H1 (cell line): ENCODE data around the gene IFT122. TPM values are rescaled to one million over a fixed set of nuclear protein-coding genes. Genes with fewer than 3 reads are reported as not detected.

Experiments
- CTCF ChIA-PET: fragments of 300-600 bp; sonication (Branson Sonifier 250); formaldehyde crosslinking; loops from one replicate; lab custom pipeline; 2021; ENCODE audit not compliant: partially characterized antibody; lab: Charles Lee
- POLR2A ChIA-PET: fragments of 300-600 bp; sonication (Branson Sonifier 250); formaldehyde crosslinking; loops from one replicate; lab custom pipeline; 2021; ENCODE audit warnings: inconsistent platforms; ENCODE audit not compliant: partially characterized antibody; lab: Charles Lee
- DNase-seq, 2 experiments: peaks; one replicate each; pipeline versions ENCODE4 v3.0.0 to v3.0.0-alpha.2; 2010 to 2022; ENCODE audit warnings: low spot score in 2 of 2, low read depth in 1 of 2, mixed read lengths in 1 of 2
- FAIRE-seq: peaks from 2 replicates; lab custom pipeline; 2011; peaks lifted over from hg19 to GRCh38; lab: Jason Lieb, UNC
- H2AFZ ChIP-seq: 2 replicates; pipeline ENCODE4 v1.8.1; 2012; ENCODE audit warnings: low read length, inconsistent platforms
- H2AK5ac ChIP-seq: 2 replicates; pipeline ENCODE4 v1.6.1; 2013; ENCODE audit warnings: low read depth, low read length
- H2BK120ac ChIP-seq: replicated peaks from 2 replicates; pipeline ENCODE3; 2013; ENCODE audit warnings: low read depth, low read length, inconsistent platforms
- H2BK12ac ChIP-seq: 2 replicates; pipeline ENCODE4 v1.6.1; 2013; ENCODE audit warnings: low read depth, low read length
- H2BK15ac ChIP-seq: 2 replicates; pipeline ENCODE4 v1.6.1; 2013; ENCODE audit warnings: low read length
- H2BK20ac ChIP-seq: 2 replicates; pipeline ENCODE4 v1.6.1; 2013; ENCODE audit warnings: low read length
- H2BK5ac ChIP-seq: 2 replicates; pipeline ENCODE4 v1.6.1; 2013; ENCODE audit warnings: low read depth, low read length
- H3K14ac ChIP-seq: 2 replicates; pipeline ENCODE4 v1.6.1; 2013; ENCODE audit warnings: inconsistent platforms; ENCODE audit not compliant: insufficient read length
- H3K18ac ChIP-seq: 2 replicates; pipeline ENCODE4 v1.6.1; 2013; ENCODE audit warnings: low read length; ENCODE audit errors: extremely low read depth
- H3K23ac ChIP-seq: 2 replicates; pipeline ENCODE4 v1.6.1; 2013; ENCODE audit warnings: inconsistent platforms; ENCODE audit not compliant: insufficient read length
- H3K23me2 ChIP-seq: 2 replicates; pipeline ENCODE4 v1.6.1; 2013; ENCODE audit warnings: low read depth, low read length
- H3K27ac ChIP-seq: 2 replicates; pipeline ENCODE4 v1.6.1; 2011; ENCODE audit warnings: low read depth, low read length, inconsistent platforms
- H3K27me3 ChIP-seq, 4 experiments: replicated peaks in 1 of 4; 1 replicate in 1 of 4; 2 replicates in 3 of 4; pipeline versions ENCODE4 v1.6.1 to v1.8.1; 2011 to 2013; ENCODE audit warnings: low read length in 3 of 4, mild to moderate bottlenecking in 3 of 4, inconsistent platforms in 2 of 4, mixed read lengths in 2 of 4, moderate library complexity in 1 of 4; ENCODE audit not compliant: control insufficient read depth in 3 of 4, insufficient read depth in 3 of 4; ENCODE audit errors: extremely low read depth in 1 of 4
- H3K36me3 ChIP-seq, 4 experiments: 2 replicates each; pipeline versions ENCODE4 v1.6.1 to v1.8.1; 2011 to 2013; ENCODE audit warnings: mild to moderate bottlenecking in 4 of 4, low read length in 3 of 4, moderate library complexity in 2 of 4, control low read depth in 1 of 4, inconsistent platforms in 1 of 4; ENCODE audit not compliant: insufficient read depth in 4 of 4, control insufficient read depth in 2 of 4
- H3K4ac ChIP-seq: replicated peaks from 2 replicates; pipeline ENCODE3; 2013; ENCODE audit warnings: low read length, low read depth, mixed read lengths, inconsistent platforms; ENCODE audit not compliant: insufficient read length
- H3K4me1 ChIP-seq, 4 experiments: replicated peaks in 1 of 4; 1 replicate in 1 of 4; 2 replicates in 3 of 4; pipeline versions ENCODE4 v1.6.1 to v1.8.1; 2011 to 2013; ENCODE audit warnings: low read length in 3 of 4, inconsistent platforms in 2 of 4, mixed read lengths in 1 of 4; ENCODE audit not compliant: insufficient read depth in 4 of 4, control insufficient read depth in 3 of 4
- H3K4me2 ChIP-seq, 2 experiments: 2 replicates each; pipeline versions ENCODE4 v1.6.1 to v1.8.1; 2011 to 2013; ENCODE audit warnings: low read depth in 2 of 2, low read length in 2 of 2, control low read depth in 1 of 2, inconsistent platforms in 1 of 2, mild to moderate bottlenecking in 1 of 2; ENCODE audit not compliant: insufficient read depth in 1 of 2
- H3K4me3 ChIP-seq, 4 experiments: fragments of 200-600, 300-600 bp in 1 of 4; sonication (generic), shearing (Covaris generic), sonication (Bioruptor Twin) in 1 of 4; 2 replicates each; pipeline versions ENCODE4 v1.5.1 to v1.8.1; 2011 to 2016; ENCODE audit warnings: low read length in 4 of 4, low read depth in 3 of 4, control low read depth in 2 of 4, inconsistent platforms in 2 of 4, mild to moderate bottlenecking in 2 of 4, mixed read lengths in 1 of 4, moderate library complexity in 1 of 4; ENCODE audit not compliant: insufficient read depth in 2 of 4; ENCODE audit errors: extremely low read depth in 1 of 4
- H3K56ac ChIP-seq: replicated peaks from 2 replicates; pipeline ENCODE3; 2013; ENCODE audit warnings: low read depth, mild to moderate bottlenecking, mixed read lengths, low read length, inconsistent platforms; ENCODE audit not compliant: insufficient read length
- H3K79me1 ChIP-seq: 2 replicates; pipeline ENCODE4 v1.6.1; 2013; ENCODE audit warnings: low read depth, low read length, control low read depth
- H3K79me2 ChIP-seq, 2 experiments: 2 replicates each; pipeline versions ENCODE4 v1.6.1 to v1.8.1; 2012 to 2013; ENCODE audit warnings: low read length in 2 of 2, mild to moderate bottlenecking in 2 of 2, inconsistent platforms in 1 of 2; ENCODE audit not compliant: insufficient read depth in 2 of 2, control insufficient read depth in 1 of 2
- H3K9ac ChIP-seq, 4 experiments: replicated peaks in 1 of 4; 1 replicate in 1 of 4; 2 replicates in 3 of 4; pipeline versions ENCODE4 v1.6.1 to v1.8.1; 2011 to 2013; ENCODE audit warnings: low read depth in 3 of 4, low read length in 3 of 4, control low read depth in 2 of 4, mild to moderate bottlenecking in 2 of 4, moderate library complexity in 2 of 4, inconsistent platforms in 1 of 4; ENCODE audit errors: extremely low read depth in 1 of 4
- H3K9me3 ChIP-seq, 2 experiments: 2 replicates each; pipeline versions ENCODE4 v1.6.1 to v1.8.1; 2012 to 2013; ENCODE audit warnings: mild to moderate bottlenecking in 2 of 2, moderate library complexity in 2 of 2, control low read depth in 1 of 2, inconsistent platforms in 1 of 2, low read depth in 1 of 2, low read length in 1 of 2, mixed read lengths in 1 of 2; ENCODE audit not compliant: insufficient read depth in 2 of 2
- H4K20me1 ChIP-seq, 2 experiments: replicated peaks in 1 of 2; 2 replicates each; pipeline versions ENCODE3 to v1.8.1; 2011 to 2013; ENCODE audit warnings: inconsistent platforms in 2 of 2, low read length in 2 of 2, mild to moderate bottlenecking in 1 of 2; ENCODE audit not compliant: insufficient read depth in 2 of 2, control insufficient read depth in 1 of 2
- H4K5ac ChIP-seq: 2 replicates; pipeline ENCODE4 v1.6.1; 2013; ENCODE audit warnings: low read length, low read depth, mixed read lengths, inconsistent platforms; ENCODE audit not compliant: insufficient read length
- H4K8ac ChIP-seq: 2 replicates; pipeline ENCODE4 v1.8.0; 2013; ENCODE audit warnings: mild to moderate bottlenecking, moderate library complexity, low read length, inconsistent platforms; ENCODE audit not compliant: insufficient read depth; ENCODE audit errors: extremely low read depth
- H4K91ac ChIP-seq: replicated peaks from 2 replicates; pipeline ENCODE3; 2013; ENCODE audit warnings: low read length, mixed read lengths, inconsistent platforms; ENCODE audit not compliant: insufficient read length
- EZH2 ChIP-seq: fragments of 200-600 bp; sonication (generic); IDR thresholded peaks from 2 replicates; pipeline ENCODE4 v1.7.1; 2012; ENCODE audit warnings: low read depth, mild to moderate bottlenecking, moderate library complexity, low read length, inconsistent platforms; ENCODE audit not compliant: severe bottlenecking
- KDM1A ChIP-seq: fragments of 200-600, 300-600 bp; sonication (generic); IDR thresholded peaks from 2 replicates; pipeline ENCODE4 v1.7.1; 2016; ENCODE audit warnings: mild to moderate bottlenecking, low read length, borderline replicate concordance
- SAP30 ChIP-seq: fragments of 300-600 bp; sonication (generic); IDR thresholded peaks from 2 replicates; pipeline ENCODE4 v1.7.1; 2012; ENCODE audit warnings: low read length, moderate library complexity, mild to moderate bottlenecking, inconsistent platforms; ENCODE audit not compliant: insufficient read depth, insufficient replicate concordance
- WGBS, 2 experiments: shearing (Covaris generic) in 1 of 2; methylation state at CpG; one replicate each; pipeline versions ENCODE4 v1.1.6 to v1.1.7; 2013 to 2015; ENCODE audit warnings: low lambda C conversion rate in 2 of 2, mixed read lengths in 2 of 2, inconsistent platforms in 1 of 2, low coverage in 1 of 2, missing lambda C conversion rate in 1 of 2; ENCODE audit not compliant: insufficient replicate concordance in 2 of 2, insufficient coverage in 1 of 2, insufficient read length in 1 of 2; ENCODE audit errors: extremely low coverage in 1 of 2, missing lambda C conversion rate in 1 of 2; 5-methylcytosine and 5-hydroxymethylcytosine counted together
- polyA plus RNA-seq, 7 experiments: library from polyadenylated mRNA; depleted of rRNA in 3 of 7; stranded (reverse) in 5 of 7; unstranded in 2 of 7; fragments of >200 nt in 5 of 7; fragments of 200-250 nt in 2 of 7; gene quantifications; 1 replicate in 5 of 7; 2 replicates in 1 of 7; 4 replicates in 1 of 7; pipeline versions ENCODE4 v1.2.1 to v1.2.3, GENCODE V29; 2011 to 2013; ENCODE audit warnings: missing spikeins in 2 of 7, mixed read lengths in 2 of 7
- total RNA-seq: library from RNA; stranded (reverse); fragmentation: NEBNext Ultra II Directional; extraction: Animal tissue kit (Norgen Biotek cat#: 25700); gene quantifications from 2 replicates; pipeline ENCODE4 v1.2.1, GENCODE V29; 2021

IFT122 gene
- total and polyA plus RNA-seq, 2 of the 8 experiments (the other 6 are each of a cell fraction or from before 2014, with no cell fraction given): 23.7 to 25.1 TPM

- 0 out of 2 replicates have a peak overlapping the region, but pooled peaks have one; percentile 0 for H2BK20ac ChIP-seq
- H4K5ac ChIP-seq: no peak overlapping the region
- no peak overlapping the region for H3K9ac ChIP-seq
- ChIA-PET POLR2A (interaction anchor here (0.6 kb wide), 1 partner anchor 361 kb away, joined by 5 read pairs; no protein-coding TSS in a partner anchor), CTCF (interaction anchor here (0.7 to 11.3 kb wide), 3 partner anchors 8 to 69 kb away, joined by 3 to 93 read pairs (median 4); no protein-coding TSS in a partner anchor)
- no peak overlapping the region for H3K27ac ChIP-seq
- no peak overlapping the region for H2BK15ac ChIP-seq
- TF ChIP-seq EZH2 (no peak), SAP30 (no peak), KDM1A (peak; percentile 70; the same call in 1 of the 2 replicates)
- no peak overlapping the region for H2AFZ ChIP-seq
- no peak overlapping the region for H2BK12ac ChIP-seq
- H3K23me2 ChIP-seq: no peaks in the 10 kb centered on the region
- H3K27me3 ChIP-seq: no peaks in the 10 kb centered on the region; a peak in 1 of 7 replicates
- DNase-seq: peak in 1 of 2 experiments; percentile 15
- no peaks in the 10 kb centered on the region; a peak in 1 of 8 replicates for H3K36me3 ChIP-seq
- H3K4me2 ChIP-seq: no peak overlapping the region
- no peak overlapping the region for H3K18ac ChIP-seq
- H4K20me1 ChIP-seq: peaks cover 0 to 1% of the 10 kb centered on the region in 2 experiments
- no peak overlapping the region for H3K14ac ChIP-seq
- no peaks in the 10 kb centered on the region for H3K79me2 ChIP-seq
- H3K23ac ChIP-seq: no peak overlapping the region
- 86% methylated on average over 11 of the region's 11 CpGs; no CpG with 5 or more reads in 1 of the 2 experiments for WGBS, 2 experiments
- no peaks in the 10 kb centered on the region for H3K79me1 ChIP-seq
- peaks cover 0 to 12% (median 6%) of the 10 kb centered on the region in 4 experiments; a peak in 4 of 7 replicates for H3K4me1 ChIP-seq
- H4K8ac ChIP-seq: no peak overlapping the region; the same call in 1 of the 2 replicates
- H2BK5ac ChIP-seq: peak overlapping the region; percentile 71; the same call in 1 of the 2 replicates
- H3K56ac ChIP-seq: no peak overlapping the region
- H4K91ac ChIP-seq: no peak overlapping the region
- H3K4ac ChIP-seq: no peak overlapping the region
- H3K9me3 ChIP-seq: no peaks in the 10 kb centered on the region
- no peak overlapping the region for H2AK5ac ChIP-seq
- no peak overlapping the region for H3K4me3 ChIP-seq
- no peak overlapping the region for H2BK120ac ChIP-seq
- FAIRE-seq: no peak
Observed at GRCh38 chr3:129558772-129559564, 118.9 kb downstream of the IFT122 start.
